KMS-11 (cell line): Measurements from ENCODE around the gene ASRGL1.

Experiments
- H2AFZ ChIP-seq: fragments of 200-600 bp; sonication (generic); 2 replicates; pipeline ENCODE4 v1.6.1; 2016; ENCODE audit warnings: antibody characterized with exemption, mixed run types, low read depth
- H3K27ac ChIP-seq: fragments of 200-600 bp; sonication (generic); 2 replicates; pipeline ENCODE4 v1.6.1; 2016; ENCODE audit warnings: mild to moderate bottlenecking, mixed run types
- H3K27me3 ChIP-seq: fragments of 200-600 bp; sonication (generic); 2 replicates; pipeline ENCODE4 v1.6.1; 2017; ENCODE audit warnings: mild to moderate bottlenecking, low read depth, mixed run types, moderate library complexity; ENCODE audit not compliant: insufficient read depth
- H3K36me3 ChIP-seq: fragments of 200-600 bp; sonication (generic); 2 replicates; pipeline ENCODE4 v1.6.1; 2017; ENCODE audit warnings: mild to moderate bottlenecking, mixed run types; ENCODE audit not compliant: insufficient read depth
- H3K4me1 ChIP-seq: fragments of 200-600 bp; sonication (generic); 2 replicates; pipeline ENCODE4 v1.6.1; 2016; ENCODE audit warnings: mild to moderate bottlenecking, low read depth, mixed run types; ENCODE audit not compliant: poor library complexity, severe bottlenecking
- H3K4me2 ChIP-seq: fragments of 200-600 bp; sonication (generic); 2 replicates; pipeline ENCODE4 v1.7.0; 2016; ENCODE audit warnings: mild to moderate bottlenecking, mixed run types
- H3K4me3 ChIP-seq: fragments of 200-600 bp; sonication (generic); IDR thresholded peaks from 2 replicates; pipeline ENCODE4 v1.6.1; 2017; ENCODE audit warnings: low read depth, low read length, mixed read lengths; ENCODE audit not compliant: insufficient read depth
- H3K79me2 ChIP-seq: fragments of 200-600 bp; sonication (generic); 2 replicates; pipeline ENCODE4 v1.6.1; 2016; ENCODE audit warnings: low read depth, mixed run types; ENCODE audit not compliant: insufficient read depth
- H3K9ac ChIP-seq: fragments of 200-600 bp; sonication (generic); 2 replicates; pipeline ENCODE4 v1.6.1; 2016; ENCODE audit warnings: mild to moderate bottlenecking, mixed run types
- H4K20me1 ChIP-seq: fragments of 200-600 bp; sonication (generic); 2 replicates; pipeline ENCODE4 v1.6.1; 2016; ENCODE audit warnings: mild to moderate bottlenecking, mixed run types; ENCODE audit not compliant: insufficient read depth
- TF ChIP-seq, protein P1 (sequence below): fragments of 200-600 bp; sonication (generic); conservative IDR thresholded peaks from 2 replicates; pipeline ENCODE4 v1.6.1; 2017; ENCODE audit warnings: low read depth, mild to moderate bottlenecking, antibody characterized with exemption, low read length, moderate library complexity, mixed read lengths

The ASRGL1 gene

DNA sequence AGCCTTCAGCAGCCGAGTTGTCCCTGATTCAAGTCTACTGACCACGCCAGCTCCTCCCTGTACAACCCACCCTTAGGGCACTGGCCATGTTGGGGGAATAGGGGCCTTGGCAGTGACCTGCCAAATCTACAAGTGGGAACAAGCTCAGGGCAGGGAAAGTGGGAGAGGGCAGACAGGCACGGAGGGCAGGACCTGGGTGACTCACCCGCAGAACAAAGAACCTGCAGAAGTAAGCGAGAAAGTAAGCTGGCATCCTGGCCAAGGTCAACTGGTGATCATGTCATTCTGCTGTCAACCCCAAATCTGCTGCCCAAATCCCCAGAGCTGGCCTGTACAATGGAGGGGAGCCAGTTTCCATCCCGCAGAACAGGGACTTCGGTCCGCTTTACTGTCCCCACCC is 73.7 kb downstream of the ASRGL1 start:
- TF ChIP-seq, protein P1, sequence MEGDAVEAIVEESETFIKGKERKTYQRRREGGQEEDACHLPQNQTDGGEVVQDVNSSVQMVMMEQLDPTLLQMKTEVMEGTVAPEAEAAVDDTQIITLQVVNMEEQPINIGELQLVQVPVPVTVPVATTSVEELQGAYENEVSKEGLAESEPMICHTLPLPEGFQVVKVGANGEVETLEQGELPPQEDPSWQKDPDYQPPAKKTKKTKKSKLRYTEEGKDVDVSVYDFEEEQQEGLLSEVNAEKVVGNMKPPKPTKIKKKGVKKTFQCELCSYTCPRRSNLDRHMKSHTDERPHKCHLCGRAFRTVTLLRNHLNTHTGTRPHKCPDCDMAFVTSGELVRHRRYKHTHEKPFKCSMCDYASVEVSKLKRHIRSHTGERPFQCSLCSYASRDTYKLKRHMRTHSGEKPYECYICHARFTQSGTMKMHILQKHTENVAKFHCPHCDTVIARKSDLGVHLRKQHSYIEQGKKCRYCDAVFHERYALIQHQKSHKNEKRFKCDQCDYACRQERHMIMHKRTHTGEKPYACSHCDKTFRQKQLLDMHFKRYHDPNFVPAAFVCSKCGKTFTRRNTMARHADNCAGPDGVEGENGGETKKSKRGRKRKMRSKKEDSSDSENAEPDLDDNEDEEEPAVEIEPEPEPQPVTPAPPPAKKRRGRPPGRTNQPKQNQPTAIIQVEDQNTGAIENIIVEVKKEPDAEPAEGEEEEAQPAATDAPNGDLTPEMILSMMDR = no peak
- H3K79me2 ChIP-seq = no peaks in the 10 kb centered on the region
- no peaks in the 10 kb centered on the region for H3K27me3 ChIP-seq
- no peak overlapping the region for H3K9ac ChIP-seq
- no peak overlapping the region for H2AFZ ChIP-seq
- H3K4me1 ChIP-seq = no peaks in the 10 kb centered on the region
- no peaks in the 10 kb centered on the region for H3K36me3 ChIP-seq
- no peaks in the 10 kb centered on the region for H4K20me1 ChIP-seq
- no peak overlapping the region for H3K27ac ChIP-seq
- no peak overlapping the region for H3K4me2 ChIP-seq
- no peak overlapping the region for H3K4me3 ChIP-seq

DNA sequence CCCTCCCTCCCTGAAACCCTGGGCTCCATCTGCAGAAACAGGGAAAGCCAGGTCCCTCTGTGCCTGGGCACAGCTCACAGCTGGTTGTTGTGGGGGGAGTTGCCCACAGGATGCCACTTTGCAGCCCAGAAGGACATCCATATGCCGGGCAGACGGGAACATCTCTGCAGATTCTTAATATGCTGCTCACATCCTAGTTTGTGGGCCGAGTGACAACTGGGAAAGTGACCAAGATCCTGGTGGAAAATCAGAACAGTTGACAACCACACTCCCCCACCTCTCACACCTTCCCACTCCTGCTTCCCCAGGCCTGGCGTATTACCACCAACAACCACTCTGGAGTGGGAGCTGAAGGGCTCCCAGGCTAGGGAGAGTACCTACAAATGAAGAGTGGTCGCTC is 74.3 kb downstream of the ASRGL1 start:
- H3K27ac ChIP-seq = no peak overlapping the region
- H3K9ac ChIP-seq = no peak overlapping the region
- H2AFZ ChIP-seq = no peak overlapping the region
- H3K4me1 ChIP-seq = no peaks in the 10 kb centered on the region
- H3K4me3 ChIP-seq = no peak overlapping the region
- no peaks in the 10 kb centered on the region for H3K79me2 ChIP-seq
- H3K36me3 ChIP-seq = no peaks in the 10 kb centered on the region
- H3K27me3 ChIP-seq = no peaks in the 10 kb centered on the region
- TF ChIP-seq, protein P1 = no peak
- no peaks in the 10 kb centered on the region for H4K20me1 ChIP-seq
- H3K4me2 ChIP-seq = no peak overlapping the region

DNA sequence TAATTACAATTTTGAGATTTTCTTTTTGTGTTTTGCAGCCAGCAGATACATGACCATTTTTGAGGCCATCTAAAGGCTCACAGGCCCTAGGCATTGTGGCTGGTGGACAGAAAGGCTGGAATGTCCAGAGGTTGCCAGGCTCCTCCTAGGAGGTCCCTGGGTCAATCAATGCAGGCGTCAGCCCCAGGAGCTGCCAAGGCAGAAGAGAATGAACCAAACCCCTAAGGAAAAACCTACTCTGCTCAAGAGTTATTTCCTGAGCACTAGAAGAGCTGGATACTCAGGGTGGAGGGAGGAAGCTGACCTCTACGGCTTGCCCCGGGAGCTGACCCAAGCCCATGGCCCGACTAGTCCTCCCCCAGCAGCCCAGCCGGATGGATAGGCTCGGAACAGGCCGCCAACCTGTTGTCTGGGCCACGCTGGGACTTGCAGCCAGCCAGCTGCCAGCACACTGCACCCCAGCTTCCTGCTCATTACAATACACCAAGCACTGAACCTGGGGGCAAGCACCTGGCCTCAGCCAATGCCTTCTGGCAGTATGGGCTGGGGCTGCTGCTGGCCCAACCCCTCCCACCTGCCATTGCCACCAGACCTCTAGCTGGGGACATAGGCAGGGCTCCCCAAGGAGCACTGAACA is 75.9 kb downstream of the ASRGL1 start:
- Histone ChIP-seq H4K20me1 (no peaks in the 10 kb centered on the region), H3K4me1 (no peaks in the 10 kb centered on the region), H3K4me3 (no peak overlapping the region), H3K27ac (no peak overlapping the region), H2AFZ (no peak overlapping the region), H3K9ac (no peak overlapping the region), H3K27me3 (no peaks in the 10 kb centered on the region), H3K4me2 (no peak overlapping the region), H3K36me3 (no peaks in the 10 kb centered on the region), H3K79me2 (no peaks in the 10 kb centered on the region)
- TF ChIP-seq, protein P1 = no peak

DNA sequence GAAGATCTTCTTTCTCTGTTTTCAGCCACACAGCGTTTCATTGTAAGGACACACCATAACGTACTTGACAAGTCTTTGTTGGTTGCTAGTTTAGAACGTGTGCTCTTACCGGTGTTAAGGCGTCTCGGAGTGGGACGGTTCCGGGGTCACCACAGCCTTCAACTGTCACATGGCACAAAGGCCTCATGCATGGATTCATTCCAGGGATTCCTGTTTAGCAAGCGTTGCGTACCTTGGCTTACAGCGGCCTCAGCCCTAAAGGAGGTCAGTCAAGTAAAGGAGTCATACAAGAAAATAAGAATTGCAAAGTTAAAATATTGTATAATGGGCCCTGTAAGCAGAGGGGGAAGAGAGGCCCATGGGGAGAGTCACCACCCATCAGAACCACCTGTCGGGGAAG is 79.3 kb downstream of the ASRGL1 start:
- H3K4me2 ChIP-seq = no peak overlapping the region
- no peaks in the 10 kb centered on the region for H3K27me3 ChIP-seq
- no peak overlapping the region for H2AFZ ChIP-seq
- H3K9ac ChIP-seq = no peak overlapping the region
- no peaks in the 10 kb centered on the region for H4K20me1 ChIP-seq
- TF ChIP-seq, protein P1 = no peak
- H3K4me3 ChIP-seq = no peak overlapping the region
- no peaks in the 10 kb centered on the region for H3K79me2 ChIP-seq
- H3K36me3 ChIP-seq = no peaks in the 10 kb centered on the region
- no peaks in the 10 kb centered on the region for H3K4me1 ChIP-seq
- H3K27ac ChIP-seq = no peak overlapping the region
